ENCODE data around the gene RGS3.
A peak's percentile ranks its signal among the peaks of the same experiment; 100 is the strongest.

RGS3 gene

DNA sequence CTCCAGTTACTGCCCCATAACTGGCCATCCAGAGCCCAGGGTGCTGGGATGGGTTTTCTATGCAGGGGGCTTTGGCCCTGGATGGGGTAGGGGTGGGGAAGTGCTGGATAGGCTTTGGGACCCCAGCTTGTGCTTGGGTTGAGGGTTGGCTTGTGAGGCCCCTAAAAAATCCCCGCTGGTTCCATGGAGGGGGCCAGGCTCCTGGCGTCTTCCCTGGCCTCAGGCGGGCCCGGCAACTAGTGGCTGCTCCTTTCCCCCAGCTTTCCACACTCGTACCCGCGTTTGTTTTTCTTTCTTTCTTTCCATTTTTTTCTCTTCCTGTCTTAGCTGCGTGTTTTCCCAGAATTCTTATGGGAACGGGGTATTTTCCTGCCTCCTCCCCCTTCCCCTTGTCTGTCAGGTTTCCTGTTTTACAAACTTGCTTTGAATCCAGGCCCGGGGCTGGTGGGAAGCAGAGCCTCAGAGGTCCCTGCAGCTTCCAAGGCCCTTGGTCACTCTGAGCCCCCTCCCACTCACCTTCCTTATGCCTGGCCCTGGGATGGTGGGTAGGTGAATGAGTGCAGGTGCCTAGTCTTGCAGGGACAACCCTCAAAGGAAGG lies 40.2 kb downstream of the RGS3 start:
- no peak overlapping the region for H3K27ac Mint-ChIP-seq
- no peak for DNase-seq (ENCODE audit: low spot score)
- H3K27me3 Mint-ChIP-seq (ENCODE audit: low read depth): no peaks in the 10 kb centered on the region
- no peaks in the 10 kb centered on the region for H3K9me3 Mint-ChIP-seq
- H3K4me1 Mint-ChIP-seq (ENCODE audit: low read depth): peaks cover 10% of the 10 kb centered on the region
- H3K36me3 Mint-ChIP-seq (ENCODE audit: low read depth): no peaks in the 10 kb centered on the region
- no peak overlapping the region for H3K4me3 Mint-ChIP-seq

DNA sequence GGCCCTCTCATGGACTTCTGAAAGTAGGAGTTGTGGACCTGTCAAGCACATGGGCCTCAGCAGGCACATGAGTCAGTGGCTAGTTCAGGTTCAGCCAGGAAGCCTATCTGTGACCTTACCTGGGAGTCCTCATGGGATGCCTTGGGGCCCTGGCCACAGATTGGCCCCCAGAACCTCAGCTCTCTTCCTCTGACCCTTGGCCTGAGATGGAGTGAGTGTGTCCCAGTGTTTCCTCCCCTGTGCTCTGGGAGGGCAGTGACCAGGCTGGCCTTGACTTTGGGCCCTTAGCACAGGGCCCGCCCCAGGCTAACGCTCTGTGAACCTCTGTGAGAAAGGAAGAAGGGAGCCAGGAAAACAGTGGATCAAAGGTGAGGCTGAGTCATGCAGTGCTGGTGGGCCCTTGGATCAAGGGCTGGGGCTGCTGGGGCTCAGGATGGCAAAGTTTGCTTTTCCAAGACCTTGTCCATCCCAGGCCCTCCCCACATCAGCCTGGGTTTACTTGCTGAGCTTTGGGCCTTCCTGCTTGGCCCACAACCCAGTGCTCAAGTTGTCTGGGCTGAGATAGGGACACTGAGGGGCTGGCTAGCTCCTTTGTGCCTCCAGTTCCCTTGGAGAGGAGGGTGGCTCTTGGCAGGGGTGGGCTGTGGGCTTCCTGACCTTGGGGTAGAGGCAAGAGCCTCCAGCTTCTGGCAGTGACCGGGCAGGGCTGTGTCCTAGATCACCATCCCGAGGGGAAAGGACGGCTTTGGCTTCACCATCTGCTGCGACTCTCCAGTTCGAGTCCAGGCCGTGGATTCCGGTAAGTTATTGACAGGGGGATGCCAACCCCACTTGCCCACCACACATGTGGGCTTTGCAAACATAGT lies 41.4 kb downstream of the RGS3 start:
- H3K27me3 Mint-ChIP-seq (ENCODE audit: low read depth): no peaks in the 10 kb centered on the region
- no peak overlapping the region for H3K27ac Mint-ChIP-seq
- no peak overlapping the region for H3K4me3 Mint-ChIP-seq
- DNase-seq (ENCODE audit: low spot score): no peak
- no peaks in the 10 kb centered on the region for H3K9me3 Mint-ChIP-seq
- H3K4me1 Mint-ChIP-seq (ENCODE audit: low read depth): peaks cover 8% of the 10 kb centered on the region
- no peaks in the 10 kb centered on the region for H3K36me3 Mint-ChIP-seq (ENCODE audit: low read depth)

DNA sequence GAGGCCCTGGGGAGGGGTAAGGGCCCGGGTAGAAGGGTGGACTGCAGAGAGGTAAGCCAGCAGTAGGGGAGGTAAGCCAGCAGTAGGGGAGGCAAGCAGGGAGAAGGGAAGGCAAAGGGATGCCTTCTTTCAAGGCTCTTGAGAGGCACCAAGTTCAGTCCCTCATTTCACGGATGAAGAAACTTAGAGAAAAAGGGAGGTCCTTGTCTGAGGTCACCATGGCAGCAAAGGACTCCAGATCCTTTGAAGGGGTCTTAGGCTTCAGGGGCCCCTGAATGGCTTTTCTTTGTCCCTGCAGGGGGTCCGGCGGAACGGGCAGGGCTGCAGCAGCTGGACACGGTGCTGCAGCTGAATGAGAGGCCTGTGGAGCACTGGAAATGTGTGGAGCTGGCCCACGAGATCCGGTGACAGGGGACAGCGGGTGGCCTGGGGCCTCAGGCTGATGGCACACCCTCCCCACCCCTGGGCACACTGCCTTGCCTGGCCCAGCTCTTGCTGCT lies 42.6 kb downstream of the RGS3 start:
- Mint-ChIP-seq H3K4me1 (ENCODE audit: low read depth) (peaks cover 17% of the 10 kb centered on the region), H3K9me3 (no peaks in the 10 kb centered on the region), H3K27ac (peak overlapping the region; percentile 31), H3K27me3 (ENCODE audit: low read depth) (no peaks in the 10 kb centered on the region), H3K4me3 (no peak overlapping the region), H3K36me3 (ENCODE audit: low read depth) (no peaks in the 10 kb centered on the region)
- no peak for DNase-seq (ENCODE audit: low spot score)

DNA sequence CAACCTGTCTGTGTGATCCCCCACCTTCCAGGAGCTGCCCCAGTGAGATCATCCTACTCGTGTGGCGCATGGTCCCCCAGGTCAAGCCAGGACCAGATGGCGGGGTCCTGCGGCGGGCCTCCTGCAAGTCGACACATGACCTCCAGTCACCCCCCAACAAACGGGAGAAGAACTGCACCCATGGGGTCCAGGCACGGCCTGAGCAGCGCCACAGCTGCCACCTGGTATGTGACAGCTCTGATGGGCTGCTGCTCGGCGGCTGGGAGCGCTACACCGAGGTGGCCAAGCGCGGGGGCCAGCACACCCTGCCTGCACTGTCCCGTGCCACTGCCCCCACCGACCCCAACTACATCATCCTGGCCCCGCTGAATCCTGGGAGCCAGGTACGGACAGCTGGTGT lies 43.7 kb downstream of the RGS3 start:
- Mint-ChIP-seq H3K4me1 (ENCODE audit: low read depth) (peaks cover 28% of the 10 kb centered on the region), H3K9me3 (no peaks in the 10 kb centered on the region), H3K4me3 (no peak overlapping the region), H3K27me3 (ENCODE audit: low read depth) (no peaks in the 10 kb centered on the region), H3K36me3 (ENCODE audit: low read depth) (no peaks in the 10 kb centered on the region), H3K27ac (no peak overlapping the region)
- DNase-seq (ENCODE audit: low spot score): no peak

DNA sequence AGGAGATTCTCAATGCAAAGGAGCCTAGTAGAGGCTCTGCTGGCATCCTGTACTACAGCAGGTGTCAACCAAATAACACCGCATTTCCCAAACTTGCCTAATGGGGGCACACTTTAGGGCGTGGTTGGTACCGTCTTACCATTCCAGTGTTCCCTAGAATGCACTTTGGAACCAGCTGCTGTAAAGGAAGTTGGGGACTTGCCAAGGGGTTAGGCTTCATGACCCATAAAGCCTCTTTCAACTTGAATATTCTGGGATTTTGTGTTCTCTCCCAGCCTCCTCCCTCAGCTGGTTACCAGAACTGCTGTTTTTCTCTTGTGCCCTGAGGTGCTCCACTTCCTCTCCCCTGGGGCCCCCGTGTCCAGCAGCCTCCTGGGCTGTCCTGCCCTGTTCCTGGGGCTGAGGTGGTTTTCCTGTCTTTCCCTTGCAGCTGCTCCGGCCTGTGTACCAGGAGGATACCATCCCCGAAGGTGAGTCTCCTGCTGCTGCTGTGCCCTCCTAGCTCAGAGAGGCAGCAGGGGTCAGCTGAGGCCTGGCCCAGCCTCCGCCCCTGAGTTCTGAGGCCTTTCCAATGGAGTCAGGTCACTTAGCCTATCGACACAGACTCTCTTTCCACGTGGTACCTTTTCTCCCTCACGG lies 44.7 kb downstream of the RGS3 start:
- DNase-seq (ENCODE audit: low spot score): no peak
- H3K27me3 Mint-ChIP-seq (ENCODE audit: low read depth): no peaks in the 10 kb centered on the region
- H3K36me3 Mint-ChIP-seq (ENCODE audit: low read depth): no peaks in the 10 kb centered on the region
- H3K9me3 Mint-ChIP-seq: no peaks in the 10 kb centered on the region
- H3K4me1 Mint-ChIP-seq (ENCODE audit: low read depth): peaks cover 36% of the 10 kb centered on the region
- no peak overlapping the region for H3K27ac Mint-ChIP-seq
- no peak overlapping the region for H3K4me3 Mint-ChIP-seq

DNA sequence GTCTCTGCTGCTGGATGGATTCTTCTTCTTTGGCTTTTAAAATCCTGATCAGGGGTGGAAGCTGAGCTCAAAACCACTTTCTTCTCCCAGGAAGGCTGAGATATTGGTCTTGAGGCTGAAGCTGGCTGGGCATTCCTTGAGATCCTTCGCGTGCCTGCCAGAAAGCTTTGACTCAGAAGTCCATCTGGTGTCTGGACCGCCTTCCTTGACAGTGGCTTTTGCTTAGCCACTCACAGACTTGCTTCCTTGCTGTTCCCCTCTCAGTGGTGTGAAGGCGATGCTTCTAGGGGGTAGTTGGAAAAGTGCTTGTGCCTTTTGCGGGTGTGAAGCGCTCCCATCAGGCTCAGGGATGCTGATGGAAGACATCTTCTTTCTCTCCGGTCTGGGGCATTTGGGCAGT lies 45.9 kb downstream of the RGS3 start:
- no peaks in the 10 kb centered on the region for H3K27me3 Mint-ChIP-seq (ENCODE audit: low read depth)
- no peak overlapping the region for H3K27ac Mint-ChIP-seq
- H3K36me3 Mint-ChIP-seq (ENCODE audit: low read depth): no peaks in the 10 kb centered on the region
- DNase-seq (ENCODE audit: low spot score): no peak
- no peak overlapping the region for H3K4me3 Mint-ChIP-seq
- H3K9me3 Mint-ChIP-seq: no peaks in the 10 kb centered on the region
- peaks cover 47% of the 10 kb centered on the region for H3K4me1 Mint-ChIP-seq (ENCODE audit: low read depth)

DNA sequence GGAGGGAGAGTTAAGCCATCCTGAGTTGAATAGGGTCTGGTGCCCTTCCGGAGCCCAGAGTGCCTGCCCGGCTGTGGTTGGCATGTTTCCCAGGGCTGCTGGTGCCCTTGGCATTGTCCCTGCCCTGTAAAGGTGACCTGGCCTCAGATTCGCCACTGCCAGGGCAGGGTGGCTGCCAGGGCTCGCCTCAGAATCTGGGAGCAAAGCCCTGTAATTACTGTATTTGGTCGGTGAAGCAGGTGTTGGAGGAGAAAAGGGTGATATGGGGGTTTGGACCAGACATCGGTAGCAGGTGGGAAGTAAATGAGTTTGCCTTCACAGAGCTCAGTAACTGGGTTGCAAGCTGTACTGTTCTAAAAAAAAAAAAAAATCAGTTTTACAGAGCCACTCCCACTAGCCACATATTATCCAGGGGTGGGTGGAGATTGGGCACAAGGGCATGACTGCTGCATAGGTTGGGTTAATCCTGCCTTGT lies 47.6 kb downstream of the RGS3 start:
- peaks cover 51% of the 10 kb centered on the region for H3K4me1 Mint-ChIP-seq (ENCODE audit: low read depth)
- H3K36me3 Mint-ChIP-seq (ENCODE audit: low read depth): no peaks in the 10 kb centered on the region
- peak overlapping the region; percentile 82 for H3K4me3 Mint-ChIP-seq
- H3K27me3 Mint-ChIP-seq (ENCODE audit: low read depth): no peaks in the 10 kb centered on the region
- H3K27ac Mint-ChIP-seq: peak overlapping the region; percentile 97
- no peaks in the 10 kb centered on the region for H3K9me3 Mint-ChIP-seq
- no peak for DNase-seq (ENCODE audit: low spot score)

DNA sequence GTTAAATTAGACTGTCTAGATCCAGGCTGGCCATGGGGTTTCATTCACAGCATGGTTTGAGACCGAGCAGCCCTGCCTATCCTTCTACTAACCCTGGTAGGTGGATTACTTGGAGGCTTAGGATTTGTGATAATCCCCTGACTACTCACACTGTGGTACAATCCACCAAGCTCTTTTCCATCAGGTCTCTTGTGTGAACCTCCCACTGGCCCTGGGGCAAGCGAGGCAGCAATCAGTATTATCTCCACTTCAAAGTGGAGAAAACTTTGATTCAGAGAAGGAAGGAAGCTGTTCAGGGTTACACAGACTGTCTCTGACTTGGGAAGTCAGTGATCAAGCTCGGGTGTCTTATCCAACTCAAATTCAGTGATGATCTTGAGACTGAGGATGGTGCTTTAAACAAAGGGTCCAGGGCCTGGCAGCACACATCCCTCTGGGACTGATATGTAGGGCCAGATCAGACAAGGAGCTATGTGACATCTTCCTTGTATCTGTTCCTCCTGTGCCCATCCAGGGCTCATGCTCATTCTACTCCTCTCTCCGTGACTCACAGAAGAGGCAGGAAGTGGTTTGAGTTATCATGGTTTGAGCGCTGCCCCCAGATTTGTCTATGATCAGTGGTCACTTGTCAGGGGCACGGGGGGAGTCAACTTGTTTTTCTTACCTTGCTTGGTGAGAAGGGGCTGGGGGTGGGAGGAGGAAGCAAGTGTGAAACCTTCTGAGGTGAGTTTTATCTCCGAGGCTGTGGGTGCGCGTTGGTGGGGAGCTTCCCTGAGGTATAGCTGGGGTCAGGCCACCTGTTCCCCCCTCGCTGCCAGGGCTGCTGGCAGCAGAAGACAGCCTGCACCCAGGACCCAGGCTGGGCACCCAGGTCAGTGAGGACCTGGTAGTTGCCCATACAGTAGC lies 48.6 kb downstream of the RGS3 start:
- peaks cover 59% of the 10 kb centered on the region for H3K4me1 Mint-ChIP-seq (ENCODE audit: low read depth)
- DNase-seq (ENCODE audit: low spot score): peak; percentile 88
- H3K27me3 Mint-ChIP-seq (ENCODE audit: low read depth): no peaks in the 10 kb centered on the region
- no peaks in the 10 kb centered on the region for H3K36me3 Mint-ChIP-seq (ENCODE audit: low read depth)
- H3K9me3 Mint-ChIP-seq: no peaks in the 10 kb centered on the region
- peak overlapping the region; percentile 97 for H3K27ac Mint-ChIP-seq
- peak overlapping the region; percentile 82 for H3K4me3 Mint-ChIP-seq

DNA sequence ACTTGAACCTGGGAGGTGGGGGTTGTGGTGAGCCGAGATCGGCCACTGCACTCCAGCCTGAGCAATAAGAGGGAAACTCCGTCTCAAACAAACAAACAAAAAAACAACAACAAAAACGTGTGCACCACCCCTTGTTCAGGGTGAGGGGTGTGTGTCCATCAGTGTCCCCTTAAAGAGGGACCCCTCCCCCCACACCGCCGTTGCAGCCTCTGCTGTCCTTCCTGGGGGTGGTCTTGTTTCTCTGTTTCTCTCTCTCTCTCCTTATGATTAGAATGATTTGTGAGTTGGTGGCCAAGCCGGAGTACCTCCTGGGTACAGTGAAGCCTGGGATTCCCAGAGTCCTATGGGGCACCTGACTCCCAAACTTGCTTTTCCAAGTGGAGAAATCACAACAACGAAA lies 49.6 kb downstream of the RGS3 start:
- peak overlapping the region; percentile 82 for H3K4me3 Mint-ChIP-seq
- no peaks in the 10 kb centered on the region for H3K27me3 Mint-ChIP-seq (ENCODE audit: low read depth)
- peaks cover 61% of the 10 kb centered on the region for H3K4me1 Mint-ChIP-seq (ENCODE audit: low read depth)
- no peaks in the 10 kb centered on the region for H3K9me3 Mint-ChIP-seq
- no peak for DNase-seq (ENCODE audit: low spot score)
- peak overlapping the region; percentile 90 for H3K27ac Mint-ChIP-seq
- H3K36me3 Mint-ChIP-seq (ENCODE audit: low read depth): no peaks in the 10 kb centered on the region

DNA sequence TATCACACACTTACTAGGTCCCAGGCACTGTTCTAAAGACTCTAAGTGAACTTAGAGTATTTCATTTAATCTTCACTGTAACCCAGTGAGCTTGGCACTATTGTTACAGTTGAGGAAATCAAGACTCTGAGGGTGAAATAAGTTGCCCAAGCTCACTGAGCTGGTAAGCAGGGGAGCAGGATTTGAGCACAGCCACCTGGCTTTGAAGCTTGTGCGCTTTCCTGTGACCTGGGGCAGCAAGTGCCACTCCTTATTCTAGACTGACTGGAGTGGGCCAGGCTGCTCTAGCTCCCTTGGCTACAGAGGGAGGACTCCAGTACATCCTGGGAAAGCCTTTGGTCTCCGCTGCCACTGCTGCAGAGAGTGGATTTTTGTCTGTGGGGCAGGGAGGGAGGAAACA lies 50.0 kb downstream of the RGS3 start:
- Mint-ChIP-seq H3K27me3 (ENCODE audit: low read depth) (no peaks in the 10 kb centered on the region), H3K36me3 (ENCODE audit: low read depth) (no peaks in the 10 kb centered on the region), H3K9me3 (no peaks in the 10 kb centered on the region), H3K4me3 (peak overlapping the region; percentile 82), H3K4me1 (ENCODE audit: low read depth) (peaks cover 62% of the 10 kb centered on the region), H3K27ac (peak overlapping the region; percentile 90)
- no peak for DNase-seq (ENCODE audit: low spot score)

DNA sequence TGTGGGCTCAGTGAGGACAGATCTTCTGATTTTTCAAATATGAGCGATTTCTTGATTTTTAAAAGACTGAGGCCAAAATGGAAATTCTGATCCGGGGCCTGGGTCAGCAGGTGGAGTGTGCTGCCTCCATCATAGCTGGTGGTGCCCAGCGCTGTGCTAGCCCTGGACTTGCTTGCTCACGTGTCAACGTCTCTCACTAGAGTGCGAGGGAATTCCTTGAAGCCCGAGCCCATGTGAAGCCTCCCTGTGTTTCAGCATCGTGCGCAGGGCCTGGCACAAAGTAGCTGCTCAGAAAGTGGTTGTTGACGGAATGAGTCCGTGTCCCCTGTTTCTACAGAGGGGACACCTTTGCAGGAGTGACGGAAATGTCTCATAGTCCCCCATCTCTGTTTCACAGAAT lies 50.5 kb downstream of the RGS3 start:
- Mint-ChIP-seq H3K4me1 (ENCODE audit: low read depth) (peaks cover 67% of the 10 kb centered on the region), H3K27me3 (ENCODE audit: low read depth) (no peaks in the 10 kb centered on the region), H3K4me3 (peak overlapping the region; percentile 82), H3K36me3 (ENCODE audit: low read depth) (peaks cover 2% of the 10 kb centered on the region), H3K9me3 (no peaks in the 10 kb centered on the region), H3K27ac (peak overlapping the region; percentile 13)
- no peak for DNase-seq (ENCODE audit: low spot score)

DNA sequence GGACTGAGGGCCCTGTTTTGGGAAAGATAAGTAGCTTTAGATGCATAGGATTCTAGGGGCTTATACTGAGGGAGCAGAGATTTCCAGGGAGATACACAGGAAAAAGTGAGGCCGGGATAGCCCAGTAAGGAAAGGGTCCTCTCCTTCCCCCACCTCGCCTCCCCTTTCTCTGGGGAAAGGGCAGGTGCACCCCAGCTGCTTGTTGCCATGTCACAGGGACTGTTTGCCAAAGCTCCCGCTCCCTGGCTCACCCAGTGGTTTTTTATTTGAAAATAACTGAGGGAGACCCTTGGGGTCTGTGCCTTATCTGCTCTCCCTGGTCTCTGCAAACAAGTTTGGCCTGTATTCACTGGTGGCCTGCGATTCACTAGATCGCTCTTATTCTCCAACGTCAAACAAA lies 51.2 kb downstream of the RGS3 start:
- Mint-ChIP-seq H3K4me1 (ENCODE audit: low read depth) (peaks cover 74% of the 10 kb centered on the region), H3K4me3 (no peak overlapping the region), H3K9me3 (no peaks in the 10 kb centered on the region), H3K27me3 (ENCODE audit: low read depth) (no peaks in the 10 kb centered on the region), H3K27ac (no peak overlapping the region), H3K36me3 (ENCODE audit: low read depth) (peaks cover 6% of the 10 kb centered on the region)
- DNase-seq (ENCODE audit: low spot score): no peak

DNA sequence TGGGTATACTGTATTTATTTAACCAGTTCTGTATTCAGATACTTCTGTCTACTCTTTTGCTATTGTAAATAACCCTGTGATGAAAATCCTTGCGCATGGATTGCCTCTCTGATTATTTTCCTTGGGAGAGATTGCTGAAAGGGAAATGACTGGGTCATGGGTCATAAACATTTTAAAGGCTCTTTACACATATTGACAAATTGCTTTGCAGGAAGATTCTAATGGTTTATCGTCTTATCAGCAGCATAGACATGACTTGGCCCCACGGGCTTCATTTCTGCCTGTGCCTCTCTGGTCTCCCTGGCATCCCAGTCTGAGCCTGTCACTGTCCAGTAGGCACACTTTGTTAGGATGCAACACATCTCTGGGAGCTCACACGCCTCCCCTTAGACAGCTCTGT lies 52.3 kb downstream of the RGS3 start:
- Mint-ChIP-seq H3K27ac (peak overlapping the region; percentile 56), H3K4me1 (ENCODE audit: low read depth) (peaks cover 77% of the 10 kb centered on the region), H3K9me3 (no peaks in the 10 kb centered on the region), H3K36me3 (ENCODE audit: low read depth) (peaks cover 13% of the 10 kb centered on the region), H3K27me3 (ENCODE audit: low read depth) (no peaks in the 10 kb centered on the region), H3K4me3 (no peak overlapping the region)
- no peak for DNase-seq (ENCODE audit: low spot score)

Data from T-helper 2 cell treated with Interferon-gamma antibody and Interleukin-4, amounts not matched to agents 5 μg/mL and 100 μg/mL, for 36 hours (primary cell).